RWPE2 (cell line): ENCODE data around the gene BAX.
A peak's percentile ranks its signal among the peaks of the same experiment; 100 is the strongest.

Experiments used
- ATAC-seq: fragments of 200-7000 bp; cut with Tn5 transposase; 3 replicates; pipeline ENCODE4 v1.9.1; 2021; ENCODE audit warnings: low read depth
- DNase-seq: peaks from one replicate; pipeline ENCODE4 v3.0.0-alpha.2; 2020; ENCODE audit warnings: low spot score
- H3K27ac ChIP-seq: fragments of 450-650 bp; 2 replicates; pipeline ENCODE4 v1.5.1; 2017; ENCODE audit warnings: mild to moderate bottlenecking; ENCODE audit not compliant: poor library complexity, severe bottlenecking
- H3K27me3 ChIP-seq: fragments of 250-450 bp; sonication (Bioruptor Pico); 2 replicates; pipeline ENCODE4 v1.5.1; 2021; ENCODE audit warnings: mild to moderate bottlenecking, moderate library complexity; ENCODE audit not compliant: insufficient read depth, poor library complexity, severe bottlenecking
- H3K36me3 ChIP-seq: fragments of 250-450 bp; sonication (Bioruptor Pico); 2 replicates; pipeline ENCODE4 v1.5.1; 2020; ENCODE audit warnings: low read depth, mild to moderate bottlenecking, moderate library complexity
- H3K4me1 ChIP-seq: fragments of 250-450 bp; sonication (Bioruptor Pico); 2 replicates; pipeline ENCODE4 v1.5.1; 2021; ENCODE audit warnings: mild to moderate bottlenecking, moderate library complexity; ENCODE audit not compliant: insufficient read depth, poor library complexity, severe bottlenecking
- H3K4me3 ChIP-seq: fragments of 250-450 bp; sonication (Bioruptor Pico); 2 replicates; pipeline ENCODE4 v1.5.1; 2021; ENCODE audit warnings: mild to moderate bottlenecking, moderate library complexity; ENCODE audit not compliant: severe bottlenecking
- H3K9me3 ChIP-seq: fragments of 250-450 bp; sonication (Bioruptor Pico); 2 replicates; pipeline ENCODE4 v1.5.1; 2021; ENCODE audit warnings: mild to moderate bottlenecking, moderate library complexity; ENCODE audit not compliant: severe bottlenecking
- TF ChIP-seq, protein P1 (sequence below): fragments of 450-650 bp; IDR thresholded peaks from one replicate; pipeline ENCODE4 v1.5.1; 2017; ENCODE audit warnings: mild to moderate bottlenecking, moderate library complexity; ENCODE audit not compliant: poor library complexity, severe bottlenecking

The BAX gene

GRCh38 chr19:48970923-48971395 lies 16.3 kb downstream of the BAX start:
- ATAC-seq: peak; percentile 35; the same call in 1 of the 3 replicates
- no peak for DNase-seq
- Histone ChIP-seq H3K4me1 (no peaks in the 10 kb centered on the region), H3K36me3 (peaks cover 70% of the 10 kb centered on the region), H3K27me3 (no peaks in the 10 kb centered on the region), H3K4me3 (no peak overlapping the region), H3K27ac (no peak overlapping the region), H3K9me3 (no peaks in the 10 kb centered on the region)
- TF ChIP-seq, protein P1, sequence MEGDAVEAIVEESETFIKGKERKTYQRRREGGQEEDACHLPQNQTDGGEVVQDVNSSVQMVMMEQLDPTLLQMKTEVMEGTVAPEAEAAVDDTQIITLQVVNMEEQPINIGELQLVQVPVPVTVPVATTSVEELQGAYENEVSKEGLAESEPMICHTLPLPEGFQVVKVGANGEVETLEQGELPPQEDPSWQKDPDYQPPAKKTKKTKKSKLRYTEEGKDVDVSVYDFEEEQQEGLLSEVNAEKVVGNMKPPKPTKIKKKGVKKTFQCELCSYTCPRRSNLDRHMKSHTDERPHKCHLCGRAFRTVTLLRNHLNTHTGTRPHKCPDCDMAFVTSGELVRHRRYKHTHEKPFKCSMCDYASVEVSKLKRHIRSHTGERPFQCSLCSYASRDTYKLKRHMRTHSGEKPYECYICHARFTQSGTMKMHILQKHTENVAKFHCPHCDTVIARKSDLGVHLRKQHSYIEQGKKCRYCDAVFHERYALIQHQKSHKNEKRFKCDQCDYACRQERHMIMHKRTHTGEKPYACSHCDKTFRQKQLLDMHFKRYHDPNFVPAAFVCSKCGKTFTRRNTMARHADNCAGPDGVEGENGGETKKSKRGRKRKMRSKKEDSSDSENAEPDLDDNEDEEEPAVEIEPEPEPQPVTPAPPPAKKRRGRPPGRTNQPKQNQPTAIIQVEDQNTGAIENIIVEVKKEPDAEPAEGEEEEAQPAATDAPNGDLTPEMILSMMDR: peak; percentile 80

GRCh38 chr19:48975947-48976847 lies 21.5 kb downstream of the BAX start:
- TF ChIP-seq, protein P1: no peak
- DNase-seq: no peak

GRCh38 chr19:48977061-48977460 lies 22.4 kb downstream of the BAX start:
- H3K36me3 ChIP-seq: peaks cover 51% of the 10 kb centered on the region

More at GRCh38 chr19:48975947-48976847, 21.5 kb downstream of the BAX start:
- H3K9me3 ChIP-seq: no peaks in the 10 kb centered on the region
- H3K36me3 ChIP-seq: peaks cover 54% of the 10 kb centered on the region
- peaks cover 20% of the 10 kb centered on the region for H3K4me1 ChIP-seq
- H3K27ac ChIP-seq: no peak overlapping the region
- no peak overlapping the region for H3K4me3 ChIP-seq
- no peak for ATAC-seq
- no peaks in the 10 kb centered on the region for H3K27me3 ChIP-seq

GRCh38 chr19:48982280-48982679 lies 27.6 kb downstream of the BAX start:
- Histone ChIP-seq H3K9me3 (no peaks in the 10 kb centered on the region), H3K27ac (no peak overlapping the region), H3K36me3 (peaks cover 49% of the 10 kb centered on the region), H3K4me1 (peaks cover 18% of the 10 kb centered on the region), H3K4me3 (no peak overlapping the region), H3K27me3 (no peaks in the 10 kb centered on the region)
- DNase-seq (no peak), ATAC-seq (no peak)
- TF ChIP-seq, protein P1: no peak

More at GRCh38 chr19:48977061-48977460, 22.4 kb downstream of the BAX start:
- Histone ChIP-seq H3K4me3 (no peak overlapping the region), H3K4me1 (peaks cover 20% of the 10 kb centered on the region), H3K9me3 (no peaks in the 10 kb centered on the region), H3K27ac (peak overlapping the region; percentile 30), H3K27me3 (no peaks in the 10 kb centered on the region)
- no peak for DNase-seq
- no peak for ATAC-seq
- TF ChIP-seq, protein P1: no peak

- TF ChIP-seq, protein P1: no peak
- no peaks in the 10 kb centered on the region for H3K4me1 ChIP-seq
- no peaks in the 10 kb centered on the region for H3K27me3 ChIP-seq
- no peaks in the 10 kb centered on the region for H3K9me3 ChIP-seq
- H3K36me3 ChIP-seq: peaks cover 57% of the 10 kb centered on the region
- H3K27ac ChIP-seq: no peak overlapping the region
- ATAC-seq (no peak), DNase-seq (no peak)
- H3K4me3 ChIP-seq: no peak overlapping the region
Measured at GRCh38 chr19:48985711-48986110, 31.0 kb downstream of the BAX start.
